D341Med (cell line): Measurements from ENCODE around the gene ALDH3B1.
"Not testable (repeated sequence)": the region's sequence is repeated elsewhere in the genome, so short reads cannot be mapped to it uniquely, and the experiment has no call there.

ENCODE experiments used
- DNase-seq: peaks from one replicate; pipeline ENCODE4 v3.0.0; 2012; ENCODE audit warnings: low spot score

Gene ALDH3B1

GRCh38 chr11:68010090-68011041 lies at the start of gene ALDH3B1:
Gene ALDH3B1 (plus strand): TSS chr11:68010327. CDS start chr11:68015298, 4,971 bp downstream.
- DNase-seq = no peak

GRCh38 chr11:67963217-67963616 lies 46.9 kb upstream of the ALDH3B1 start:
- not testable (repeated sequence) for DNase-seq

GRCh38 chr11:67963879-67964278 lies 46.2 kb upstream of the ALDH3B1 start:
- DNase-seq = not testable (repeated sequence)

- DNase-seq = not testable (repeated sequence)
These were observed 45.4 kb upstream of the ALDH3B1 start for GRCh38 chr11:67964746-67965145.

GRCh38 chr11:67965830-67966348 lies 44.2 kb upstream of the ALDH3B1 start:
- not testable (repeated sequence) for DNase-seq

GRCh38 chr11:67974746-67975145 lies 35.4 kb upstream of the ALDH3B1 start:
- DNase-seq = not testable (repeated sequence)

- DNase-seq = not testable (repeated sequence)
These were observed 31.2 kb upstream of the ALDH3B1 start for GRCh38 chr11:67978766-67979418.

GRCh38 chr11:67981226-67981625 lies 28.9 kb upstream of the ALDH3B1 start:
- DNase-seq = not testable (repeated sequence)

- not testable (repeated sequence) for DNase-seq
These were observed 27.8 kb upstream of the ALDH3B1 start for GRCh38 chr11:67982255-67982857.

GRCh38 chr11:67983951-67984350 lies 26.2 kb upstream of the ALDH3B1 start:
- no peak for DNase-seq

- not testable (repeated sequence) for DNase-seq
These were observed 24.8 kb upstream of the ALDH3B1 start for GRCh38 chr11:67985302-67985701.

GRCh38 chr11:67990546-67991346 lies 19.4 kb upstream of the ALDH3B1 start:
- DNase-seq = not testable (repeated sequence)

GRCh38 chr11:67991347-67992121 lies 18.6 kb upstream of the ALDH3B1 start:
- not testable (repeated sequence) for DNase-seq

GRCh38 chr11:67993821-67994220 lies 16.3 kb upstream of the ALDH3B1 start:
- not testable (repeated sequence) for DNase-seq

GRCh38 chr11:67994387-67994786 lies 15.7 kb upstream of the ALDH3B1 start:
- not testable (repeated sequence) for DNase-seq

GRCh38 chr11:67995129-67995528 lies 15.0 kb upstream of the ALDH3B1 start:
- not testable (repeated sequence) for DNase-seq

GRCh38 chr11:67995579-67995978 lies 14.5 kb upstream of the ALDH3B1 start:
- not testable (repeated sequence) for DNase-seq

GRCh38 chr11:67996051-67996450 lies 14.1 kb upstream of the ALDH3B1 start:
- DNase-seq = no peak

- no peak for DNase-seq
These were observed 13.3 kb upstream of the ALDH3B1 start for GRCh38 chr11:67996622-67997474.
